ENCODE measurements around the gene DYSF. TPM values are rescaled to one million over a fixed set of nuclear protein-coding genes. Genes with fewer than 3 reads are reported as not detected.

DYSF gene
- total RNA-seq, 4 donors from 2014 or later, result 4.2 to 26.6 (median 16.2) TPM

DNA sequence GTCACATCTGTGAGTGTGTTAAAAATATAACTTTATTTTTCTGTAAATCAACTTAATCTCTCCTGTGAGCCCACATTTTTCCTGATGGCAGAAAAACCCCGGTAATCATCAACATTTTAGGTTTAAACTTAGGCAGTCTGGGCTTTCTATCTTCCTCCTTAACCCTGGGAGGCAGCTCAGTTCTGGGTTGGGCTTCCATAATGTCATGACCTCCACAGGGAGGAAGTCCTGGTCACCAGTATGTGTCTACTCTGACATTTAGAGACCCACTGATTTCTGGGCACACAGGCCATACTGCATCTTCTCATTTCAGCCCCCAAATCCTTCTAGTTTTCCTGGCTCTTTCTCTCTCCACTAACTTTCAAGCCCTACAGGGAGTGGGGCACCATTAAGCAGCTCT, 181.2 kb downstream of the DYSF start:
- TF ChIP-seq, protein P1, sequence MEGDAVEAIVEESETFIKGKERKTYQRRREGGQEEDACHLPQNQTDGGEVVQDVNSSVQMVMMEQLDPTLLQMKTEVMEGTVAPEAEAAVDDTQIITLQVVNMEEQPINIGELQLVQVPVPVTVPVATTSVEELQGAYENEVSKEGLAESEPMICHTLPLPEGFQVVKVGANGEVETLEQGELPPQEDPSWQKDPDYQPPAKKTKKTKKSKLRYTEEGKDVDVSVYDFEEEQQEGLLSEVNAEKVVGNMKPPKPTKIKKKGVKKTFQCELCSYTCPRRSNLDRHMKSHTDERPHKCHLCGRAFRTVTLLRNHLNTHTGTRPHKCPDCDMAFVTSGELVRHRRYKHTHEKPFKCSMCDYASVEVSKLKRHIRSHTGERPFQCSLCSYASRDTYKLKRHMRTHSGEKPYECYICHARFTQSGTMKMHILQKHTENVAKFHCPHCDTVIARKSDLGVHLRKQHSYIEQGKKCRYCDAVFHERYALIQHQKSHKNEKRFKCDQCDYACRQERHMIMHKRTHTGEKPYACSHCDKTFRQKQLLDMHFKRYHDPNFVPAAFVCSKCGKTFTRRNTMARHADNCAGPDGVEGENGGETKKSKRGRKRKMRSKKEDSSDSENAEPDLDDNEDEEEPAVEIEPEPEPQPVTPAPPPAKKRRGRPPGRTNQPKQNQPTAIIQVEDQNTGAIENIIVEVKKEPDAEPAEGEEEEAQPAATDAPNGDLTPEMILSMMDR (IDR thresholded peaks at IDR 0.05; ENCODE audit: low read depth), result no peak

DNA sequence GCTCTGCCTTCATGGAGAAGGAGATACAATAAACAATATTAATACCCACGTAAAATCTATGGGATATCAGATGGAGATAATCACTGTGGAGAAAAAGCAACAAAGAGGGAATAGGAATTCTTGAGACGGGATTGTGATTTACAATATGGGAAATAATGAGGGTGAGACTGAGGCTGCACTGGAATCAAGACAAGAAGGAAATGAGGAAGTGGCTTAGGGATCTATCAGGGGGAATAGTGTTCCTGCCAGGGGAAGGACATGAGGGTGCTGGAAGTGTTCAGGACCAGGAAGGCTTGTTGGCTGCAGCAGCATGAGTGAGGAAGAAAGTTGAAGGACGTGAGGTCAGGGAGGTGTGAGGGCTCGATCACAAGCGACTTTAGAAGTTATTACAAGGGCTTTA, 182.4 kb downstream of the DYSF start:
- TF ChIP-seq, protein P1 (IDR thresholded peaks at IDR 0.05; ENCODE audit: low read depth), result no peak

DNA sequence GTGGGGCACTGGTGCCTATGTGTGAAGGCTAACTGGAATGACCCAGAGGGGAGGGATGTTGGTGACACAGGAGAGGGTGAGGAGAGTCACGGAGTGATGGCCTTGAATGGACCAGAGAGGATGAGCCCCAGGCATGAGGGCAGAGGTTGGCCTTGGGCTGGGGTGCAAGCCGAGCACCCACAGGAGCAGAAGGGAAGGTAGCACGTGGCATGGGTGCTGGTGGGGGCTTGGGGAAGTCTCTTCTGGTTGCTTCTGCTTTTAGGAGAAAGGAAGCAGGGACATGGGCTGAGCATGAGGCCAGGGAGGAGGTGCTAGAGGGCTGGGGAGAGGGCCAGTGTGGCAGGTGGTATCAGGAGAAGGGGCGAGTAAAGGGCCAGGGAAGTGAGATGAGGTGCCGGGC, 183.8 kb downstream of the DYSF start:
- TF ChIP-seq, protein P1 (IDR thresholded peaks at IDR 0.05; ENCODE audit: low read depth), result no peak

DNA sequence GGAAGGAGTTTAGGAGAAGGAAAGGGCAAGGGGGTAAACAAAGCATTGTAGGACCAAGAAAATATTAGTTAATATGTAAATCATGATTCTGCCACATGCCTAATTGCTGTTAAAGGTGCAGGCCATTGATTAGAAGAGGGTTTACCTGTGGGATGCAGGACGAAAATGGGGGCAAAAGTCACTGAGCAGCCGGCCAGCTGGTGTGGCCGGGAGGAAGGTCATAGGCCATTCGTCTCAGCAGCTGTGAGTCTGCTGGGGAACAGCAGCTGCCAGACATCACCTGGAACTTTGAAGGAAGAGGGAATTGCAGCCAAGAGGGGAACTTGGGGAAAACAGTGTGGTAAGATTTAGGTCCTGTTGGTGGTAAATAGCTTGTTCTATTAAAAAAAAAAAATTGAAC, 184.4 kb downstream of the DYSF start:
- TF ChIP-seq, protein P1 (IDR thresholded peaks at IDR 0.05; ENCODE audit: low read depth), result no peak

DNA sequence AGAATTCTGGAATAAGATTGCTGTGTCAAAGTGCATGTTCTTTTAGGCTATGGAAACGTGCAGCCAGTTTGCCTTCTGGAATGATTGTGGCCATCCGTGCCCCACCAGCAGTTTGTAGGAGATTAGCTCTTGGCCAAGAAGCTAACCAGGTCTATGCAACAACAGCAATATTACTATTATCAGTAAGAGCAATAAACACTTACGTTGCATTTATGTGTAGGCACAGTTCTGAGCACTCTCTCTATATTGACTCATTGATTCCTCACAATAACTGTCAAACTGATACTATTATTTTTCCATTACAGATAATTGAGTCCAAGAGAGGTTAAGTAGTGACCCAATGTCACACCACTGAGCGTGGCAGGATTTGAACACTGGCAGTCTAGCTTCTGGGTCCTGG, 186.4 kb downstream of the DYSF start:
- TF ChIP-seq, protein P1 (IDR thresholded peaks at IDR 0.05; ENCODE audit: low read depth), result no peak

DNA sequence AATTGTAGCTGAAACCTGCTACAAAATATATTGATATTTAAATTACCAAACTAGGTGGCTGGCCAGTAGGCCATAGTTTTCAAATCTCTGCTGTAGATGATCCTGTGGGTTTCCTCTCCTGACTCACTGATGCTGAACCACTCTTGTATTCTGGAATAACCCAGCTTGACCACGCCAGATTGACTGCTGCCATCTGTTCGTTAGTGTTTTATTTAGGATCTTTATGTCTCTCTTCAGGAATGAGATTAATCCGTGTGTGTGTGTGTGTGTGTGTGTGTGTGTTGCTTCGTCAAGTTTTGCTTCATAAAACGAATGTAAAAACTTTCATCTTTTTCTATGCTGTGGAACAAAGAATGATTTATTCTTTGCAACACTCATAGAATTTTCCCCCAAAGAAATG, 187.1 kb downstream of the DYSF start:
- TF ChIP-seq, protein P1 (IDR thresholded peaks at IDR 0.05; ENCODE audit: low read depth), result no peak

DNA sequence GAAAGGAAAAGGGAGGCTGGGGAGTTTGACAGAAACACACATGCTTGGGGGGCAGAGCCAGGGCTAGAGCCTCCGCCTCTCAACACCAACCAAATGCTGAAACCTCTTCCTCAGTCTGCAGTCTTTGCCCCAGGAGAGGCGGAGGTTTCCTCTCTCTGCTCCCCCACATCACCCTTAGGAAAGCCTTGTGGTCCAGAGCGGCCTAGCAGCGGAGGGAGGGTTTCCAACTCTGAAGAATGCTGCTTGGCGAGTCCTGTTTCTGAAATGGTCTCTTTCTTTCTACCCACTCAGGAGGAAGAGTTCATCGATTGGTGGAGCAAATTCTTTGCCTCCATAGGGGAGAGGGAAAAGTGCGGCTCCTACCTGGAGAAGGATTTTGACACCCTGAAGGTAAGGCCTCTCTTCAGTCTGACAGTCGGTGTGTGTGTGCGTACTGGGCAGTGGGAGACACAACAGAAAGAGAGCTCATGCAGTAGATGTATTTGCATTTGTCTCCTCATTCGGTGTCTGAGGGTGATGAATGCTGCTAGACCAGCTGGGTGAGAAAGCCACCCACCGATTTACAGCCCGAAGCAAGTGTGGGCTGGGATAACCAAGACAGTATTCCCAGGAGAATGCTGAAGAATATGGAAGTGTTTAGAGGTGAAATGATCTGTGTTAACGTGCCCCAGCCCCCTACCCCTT, 190.5 kb downstream of the DYSF start:
- TF ChIP-seq, protein P1 (IDR thresholded peaks at IDR 0.05; ENCODE audit: low read depth), result no peak

Data from subcutaneous adipose tissue (tissue), 4 donors.